Left lung (tissue), 10 donors: ENCODE results near the gene SOX8. TPM values are rescaled to one million over a fixed set of nuclear protein-coding genes. Genes with fewer than 3 reads are reported as not detected.
"Not testable (repeated sequence)": the region's sequence is repeated elsewhere in the genome, so short reads cannot be mapped to it uniquely, and the experiment has no call there.

Experiments used
- ATAC-seq: fragments of 200-7000 bp; cut with Tn5 transposase; one replicate; pipeline ENCODE4 v1.9.1; 2020; ENCODE audit warnings: moderate library complexity
- DNase-seq, 4 donors: peaks; one replicate each; pipeline ENCODE4 v3.0.0-alpha.2; 2013 to 2020
- H3K27ac ChIP-seq, 2 donors: fragments of 200-600 bp; sonication (generic) in 1 of 2; one replicate each; pipeline versions ENCODE4 v1.5.0 to v1.8.0; 2020 to 2021
- H3K27me3 ChIP-seq, 2 donors: fragments of 200-600 bp; sonication (generic) in 1 of 2; one replicate each; pipeline versions ENCODE4 v1.5.0 to v1.8.0; 2020 to 2021
- H3K36me3 ChIP-seq, 2 donors: fragments of 200-600 bp; sonication (generic) in 1 of 2; one replicate each; pipeline versions ENCODE4 v1.5.0 to v1.8.0; 2020 to 2021
- H3K4me1 ChIP-seq, 2 donors: fragments of 200-600 bp; one replicate each; pipeline ENCODE4 v1.8.0; 2021
- H3K4me3 ChIP-seq, 2 donors: fragments of 200-600 bp; sonication (generic) in 1 of 2; one replicate each; pipeline versions ENCODE4 v1.5.0 to v1.8.0; 2020 to 2021; ENCODE audit warnings: mild to moderate bottlenecking in 1 of 2
- H3K9me3 ChIP-seq, 2 donors: fragments of 200-600 bp; sonication (generic) in 1 of 2; one replicate each; pipeline versions ENCODE4 v1.5.0 to v1.8.0; 2020 to 2021
- CTCF ChIP-seq, 2 donors: fragments of 200-600 bp; sonication (generic) in 1 of 2; IDR thresholded peaks; one replicate each; pipeline versions ENCODE4 v1.5.0 to v1.8.0; 2021; ENCODE audit warnings: antibody characterized with exemption in 2 of 2
- intact Hi-C, 2 donors: fragments of 100-400 bp; cut with DNase I; formaldehyde crosslinking; loops; one replicate each; pipeline versions ENCODE4 v1.11.2 to v1.14.2; 2022
- polyA plus RNA-seq, 6 donors: library from polyadenylated mRNA; unstranded; fragments of 120-200 nt; gene quantifications; one replicate each; pipeline ENCODE4 v1.2.1, GENCODE V29; 2013; ENCODE audit not compliant: insufficient read length in 6 of 6
- total RNA-seq, 2 donors: library from RNA; stranded (reverse); fragmentation: NEBNext Ultra II Directional; extraction: Animal tissue kit (Norgen Biotek cat#: 25700); gene quantifications; one replicate each; pipeline ENCODE4 v1.2.1, GENCODE V29; 2021
- donor health status: DM: no; HTN: yes; CAD: no.
- donor health status: DM: no; HTN: no; CAD: no.

The SOX8 gene
- total and polyA plus RNA-seq, 8 donors: 0.26 to 4.1 (median 2.5) TPM

GRCh38 chr16:1024138-1024537, 42.6 kb downstream of the SOX8 start:
- no peak for DNase-seq
- peaks cover 0 to 76% of the 10 kb centered on the region in 2 donors for H3K27me3 ChIP-seq
- no peak for ATAC-seq
- H3K27ac ChIP-seq: no peak overlapping the region
- H3K9me3 ChIP-seq: no peaks in the 10 kb centered on the region
- intact Hi-C loops: no loop called here
- H3K4me1 ChIP-seq: no peaks in the 10 kb centered on the region
- no peak for TF ChIP-seq CTCF (IDR thresholded peaks at IDR 0.05)
- H3K4me3 ChIP-seq: no peak overlapping the region
- H3K36me3 ChIP-seq: no peaks in the 10 kb centered on the region

- H3K4me3 ChIP-seq, H3K4me1 ChIP-seq, H3K9me3 ChIP-seq, intact Hi-C loops, H3K36me3 ChIP-seq, DNase-seq, H3K27ac ChIP-seq, ATAC-seq: not testable (repeated sequence)
- peaks cover 0 to 76% of the 10 kb centered on the region in 2 donors for H3K27me3 ChIP-seq
These were observed 43.7 kb downstream of the SOX8 start for GRCh38 chr16:1025183-1025809.

GRCh38 chr16:1026057-1026783, 44.6 kb downstream of the SOX8 start:
- no peaks in the 10 kb centered on the region for H3K9me3 ChIP-seq
- intact Hi-C loops: no loop called here
- peak in 1 of 4 donors; percentile 9 for DNase-seq
- no peak overlapping the region for H3K27ac ChIP-seq
- H3K4me3 ChIP-seq: no peak overlapping the region
- H3K27me3 ChIP-seq: peaks cover 0 to 76% of the 10 kb centered on the region in 2 donors
- H3K36me3 ChIP-seq: no peaks in the 10 kb centered on the region
- no peak for TF ChIP-seq CTCF (IDR thresholded peaks at IDR 0.05)
- H3K4me1 ChIP-seq: no peaks in the 10 kb centered on the region
- ATAC-seq: no peak

- no peak for ATAC-seq
- H3K9me3 ChIP-seq: no peaks in the 10 kb centered on the region
- TF ChIP-seq CTCF (IDR thresholded peaks at IDR 0.05): no peak
- no peaks in the 10 kb centered on the region for H3K4me1 ChIP-seq
- H3K36me3 ChIP-seq: no peaks in the 10 kb centered on the region
- no peak overlapping the region for H3K27ac ChIP-seq
- peaks cover 0 to 76% of the 10 kb centered on the region in 2 donors for H3K27me3 ChIP-seq
- DNase-seq: no peak
- no peak overlapping the region for H3K4me3 ChIP-seq
- intact Hi-C loops: no loop called here
These were observed 45.4 kb downstream of the SOX8 start for GRCh38 chr16:1026784-1027500.

- Histone ChIP-seq H3K36me3 (no peaks in the 10 kb centered on the region), H3K4me1 (no peaks in the 10 kb centered on the region), H3K9me3 (no peaks in the 10 kb centered on the region), H3K27ac (no peak overlapping the region), H3K27me3 (peaks cover 0 to 75% of the 10 kb centered on the region in 2 donors), H3K4me3 (no peak overlapping the region)
- DNase-seq: no peak
- no peak for TF ChIP-seq CTCF (IDR thresholded peaks at IDR 0.05)
- intact Hi-C loops: no loop called here
- ATAC-seq: no peak
These were observed 45.9 kb downstream of the SOX8 start for GRCh38 chr16:1027501-1027815.
